PC-3 (cell line): Measurements from ENCODE around the gene IL1RAPL1. TPM values are rescaled to one million over a fixed set of nuclear protein-coding genes. Genes with fewer than 3 reads are reported as not detected.

Experiments
- ATAC-seq: fragments of 200-7000 bp; cut with Tn5 transposase; 2 replicates; pipeline ENCODE4 v1.9.1; 2020; ENCODE audit warnings: mild to moderate bottlenecking, moderate library complexity
- BruUV-seq: library from RNA; stranded (reverse); fragments of 400-500 nt; replicated peaks from 2 replicates; lab custom pipeline; 2021; lab: Mats Ljungman, UMichigan
- CTCF ChIA-PET: fragments of 300-600 bp; sonication (Branson Sonifier 250); formaldehyde crosslinking; loops from one replicate; lab custom pipeline; 2022; ENCODE audit warnings: antibody characterized with exemption; lab: Charles Lee
- POLR2A ChIA-PET: fragments of 300-600 bp; sonication (Branson Sonifier 250); formaldehyde crosslinking; loops from one replicate; lab custom pipeline; 2022; ENCODE audit warnings: antibody characterized with exemption; ENCODE audit not compliant: unreplicated experiment; lab: Charles Lee
- DNase-seq: peaks from one replicate; pipeline ENCODE4 v3.0.0-alpha.2; 2015
- H2AFZ ChIP-seq: fragments of 300-600 bp; sonication (generic); 2 replicates; pipeline ENCODE4 v1.6.0; 2016; ENCODE audit warnings: antibody characterized with exemption, low read length
- H3F3A ChIP-seq: fragments of 300-600 bp; sonication (generic); one replicate; pipeline ENCODE4 v1.6.0; 2017; ENCODE audit warnings: antibody characterized with exemption, low read length, control low read depth, mild to moderate bottlenecking; ENCODE audit not compliant: unreplicated experiment
- H3K27ac ChIP-seq: fragments of 300-600 bp; sonication (generic); 2 replicates; pipeline ENCODE4 v1.5.1; 2016; ENCODE audit warnings: mild to moderate bottlenecking, low read length
- H3K27me3 ChIP-seq: fragments of 300-600 bp; sonication (generic); 2 replicates; pipeline ENCODE4 v1.6.1; 2016; ENCODE audit warnings: low read length, mixed read lengths
- H3K36me3 ChIP-seq: fragments of 300-600 bp; sonication (generic); 2 replicates; pipeline ENCODE4 v1.6.1; 2016; ENCODE audit warnings: low read depth, mixed run types, low read length, mixed read lengths
- H3K4me1 ChIP-seq: fragments of 300-600 bp; sonication (generic); 2 replicates; pipeline ENCODE4 v1.5.1; 2016; ENCODE audit warnings: low read length; ENCODE audit not compliant: insufficient read depth
- H3K4me2 ChIP-seq: fragments of 300-600 bp; sonication (generic); 2 replicates; pipeline ENCODE4 v1.6.0; 2016; ENCODE audit warnings: low read length
- H3K4me3 ChIP-seq: fragments of 300-600 bp; sonication (generic); 2 replicates; pipeline ENCODE4 v1.5.1; 2016; ENCODE audit warnings: mild to moderate bottlenecking, low read length, mixed read lengths
- H3K79me2 ChIP-seq: fragments of 300-600 bp; sonication (generic); 2 replicates; pipeline ENCODE4 v1.6.1; 2017; ENCODE audit warnings: low read length, mixed read lengths
- H3K9ac ChIP-seq: fragments of 300-600 bp; sonication (generic); 2 replicates; pipeline ENCODE4 v1.6.0; 2016; ENCODE audit warnings: mild to moderate bottlenecking, low read length
- H3K9me2 ChIP-seq: fragments of 300-600 bp; sonication (generic); replicated peaks from 2 replicates; pipeline ENCODE4 v1.6.1; 2016; ENCODE audit warnings: mixed run types, low read length, mixed read lengths
- H3K9me3 ChIP-seq: fragments of 300-600 bp; sonication (generic); 2 replicates; pipeline ENCODE4 v1.6.1; 2016; ENCODE audit warnings: low read length, mixed read lengths
- H4K20me1 ChIP-seq: fragments of 300-600 bp; sonication (generic); 2 replicates; pipeline ENCODE4 v1.6.1; 2016; ENCODE audit warnings: low read length, mixed read lengths
- EZH2 ChIP-seq: fragments of 300-600 bp; sonication (generic); IDR thresholded peaks from one replicate; pipeline ENCODE4 v1.6.1; 2017; ENCODE audit warnings: antibody characterized with exemption, mild to moderate bottlenecking, low read length; ENCODE audit not compliant: unreplicated experiment
- EZH2phosphoT487 ChIP-seq: fragments of 300-600 bp; sonication (generic); IDR thresholded peaks from 2 replicates; pipeline ENCODE4 v1.6.1; 2018; ENCODE audit warnings: mild to moderate bottlenecking, antibody characterized with exemption, low read length, borderline replicate concordance
- intact Hi-C: fragments of 100-400 bp; cut with micrococcal nuclease; formaldehyde crosslinking; loops from 2 replicates; pipeline ENCODE4 v1.9.0; 2023
- total RNA-seq: library from RNA; depleted of rRNA; stranded (reverse); fragments of >200 nt; gene quantifications from 2 replicates; pipeline ENCODE4 v1.2.3, GENCODE V29; 2014
- TF ChIP-seq, protein P1 (sequence below): fragments of 300-600 bp; sonication (generic); conservative IDR thresholded peaks from 2 replicates; pipeline ENCODE4 v1.5.1; 2017; ENCODE audit warnings: antibody characterized with exemption, low read depth, mild to moderate bottlenecking, low read length

Gene IL1RAPL1
- total RNA-seq, 1 experiment from 2014 or later: 0.44 TPM

DNA sequence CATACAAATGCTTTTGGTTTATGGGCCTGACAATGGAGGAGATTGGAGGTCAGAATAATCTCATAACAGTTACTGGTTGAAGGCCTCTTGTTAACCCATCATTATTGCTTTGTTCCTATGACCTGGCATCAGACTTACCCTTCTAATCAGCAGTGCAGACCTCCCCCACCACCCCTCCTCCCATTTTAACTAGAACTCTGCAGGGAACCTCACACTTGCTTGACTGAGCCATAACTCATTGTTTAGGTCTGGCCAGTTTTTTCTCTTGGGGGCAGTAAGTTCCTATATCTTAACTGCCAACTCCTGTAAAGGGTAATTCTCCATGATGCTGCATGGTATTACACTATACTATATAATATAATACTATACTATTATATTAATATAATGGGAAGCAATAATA lies 609.3 kb downstream of the IL1RAPL1 start:
- Histone ChIP-seq H3K9me2 (no peaks in the 10 kb centered on the region), H2AFZ (no peak overlapping the region), H3K4me3 (no peak overlapping the region), H3K27ac (no peak overlapping the region), H3K27me3 (no peaks in the 10 kb centered on the region), H3K9ac (no peak overlapping the region), H3F3A (no peaks in the 10 kb centered on the region), H4K20me1 (no peaks in the 10 kb centered on the region), H3K9me3 (no peaks in the 10 kb centered on the region), H3K4me1 (no peaks in the 10 kb centered on the region), H3K4me2 (no peak overlapping the region), H3K36me3 (no peaks in the 10 kb centered on the region), H3K79me2 (no peaks in the 10 kb centered on the region)
- ChIA-PET CTCF (no interaction called here), POLR2A (no interaction called here)
- intact Hi-C loops: no loop called here
- ATAC-seq: no peak
- DNase-seq: no peak
- BruUV-seq: no TSS peak
- TF ChIP-seq EZH2phosphoT487: no peak
- TF ChIP-seq, protein P1, sequence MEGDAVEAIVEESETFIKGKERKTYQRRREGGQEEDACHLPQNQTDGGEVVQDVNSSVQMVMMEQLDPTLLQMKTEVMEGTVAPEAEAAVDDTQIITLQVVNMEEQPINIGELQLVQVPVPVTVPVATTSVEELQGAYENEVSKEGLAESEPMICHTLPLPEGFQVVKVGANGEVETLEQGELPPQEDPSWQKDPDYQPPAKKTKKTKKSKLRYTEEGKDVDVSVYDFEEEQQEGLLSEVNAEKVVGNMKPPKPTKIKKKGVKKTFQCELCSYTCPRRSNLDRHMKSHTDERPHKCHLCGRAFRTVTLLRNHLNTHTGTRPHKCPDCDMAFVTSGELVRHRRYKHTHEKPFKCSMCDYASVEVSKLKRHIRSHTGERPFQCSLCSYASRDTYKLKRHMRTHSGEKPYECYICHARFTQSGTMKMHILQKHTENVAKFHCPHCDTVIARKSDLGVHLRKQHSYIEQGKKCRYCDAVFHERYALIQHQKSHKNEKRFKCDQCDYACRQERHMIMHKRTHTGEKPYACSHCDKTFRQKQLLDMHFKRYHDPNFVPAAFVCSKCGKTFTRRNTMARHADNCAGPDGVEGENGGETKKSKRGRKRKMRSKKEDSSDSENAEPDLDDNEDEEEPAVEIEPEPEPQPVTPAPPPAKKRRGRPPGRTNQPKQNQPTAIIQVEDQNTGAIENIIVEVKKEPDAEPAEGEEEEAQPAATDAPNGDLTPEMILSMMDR: no peak
- no peak for TF ChIP-seq EZH2

DNA sequence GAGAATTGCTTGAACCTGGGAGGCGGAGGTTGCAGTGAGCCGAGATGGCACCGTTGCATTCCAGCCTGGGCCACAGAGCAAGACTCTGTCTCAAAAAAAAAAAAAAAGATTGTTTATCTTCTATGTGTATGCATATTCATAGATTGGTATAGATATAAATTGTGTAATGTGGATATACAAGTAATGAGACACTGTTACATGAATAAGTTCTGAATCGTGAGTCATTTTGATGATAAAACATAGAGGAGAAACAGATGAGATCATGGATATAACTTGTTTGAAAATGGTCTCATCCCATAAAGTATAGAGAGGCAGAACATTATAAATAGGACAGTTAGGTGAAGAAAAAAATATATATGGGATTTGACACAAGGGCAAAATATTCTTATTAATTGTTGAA lies 628.0 kb downstream of the IL1RAPL1 start:
- no TSS peak for BruUV-seq
- Histone ChIP-seq H3K4me1 (no peaks in the 10 kb centered on the region), H3K27ac (no peak overlapping the region), H3K4me2 (no peak overlapping the region), H3K36me3 (no peaks in the 10 kb centered on the region), H3K4me3 (no peak overlapping the region), H3K9me3 (no peaks in the 10 kb centered on the region), H2AFZ (no peak overlapping the region), H3F3A (no peaks in the 10 kb centered on the region), H3K9ac (no peak overlapping the region), H3K27me3 (no peaks in the 10 kb centered on the region), H3K79me2 (no peaks in the 10 kb centered on the region), H4K20me1 (no peaks in the 10 kb centered on the region), H3K9me2 (no peaks in the 10 kb centered on the region)
- no peak for ATAC-seq
- ChIA-PET POLR2A (no interaction called here), CTCF (no interaction called here)
- intact Hi-C loops: no loop called here
- peak; percentile 25 for DNase-seq
- TF ChIP-seq, protein P1: no peak
- TF ChIP-seq EZH2phosphoT487 (no peak), EZH2 (no peak)

DNA sequence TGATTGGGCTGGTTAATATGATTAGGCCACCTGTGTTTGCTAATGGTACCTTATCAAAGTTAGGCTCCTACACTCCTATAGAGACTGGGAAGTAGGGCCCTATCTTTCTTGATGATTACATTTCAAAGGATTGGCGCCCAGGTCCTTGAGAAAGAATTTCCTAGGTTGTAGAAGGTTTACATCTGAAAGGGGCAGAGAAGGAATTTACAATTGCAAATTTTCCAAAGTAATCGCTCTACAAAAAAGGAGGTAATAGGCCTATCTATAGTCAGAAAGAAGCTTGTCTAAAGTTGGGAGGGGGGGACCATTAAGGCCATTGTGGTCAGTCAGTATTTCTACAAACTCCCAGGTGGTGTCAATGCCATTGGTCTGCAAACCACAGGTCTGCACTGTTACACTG lies 638.4 kb downstream of the IL1RAPL1 start:
- H3K4me2 ChIP-seq: no peak overlapping the region
- no peaks in the 10 kb centered on the region for H3K79me2 ChIP-seq
- intact Hi-C loops: no loop called here
- no peak overlapping the region for H3K9ac ChIP-seq
- no peak overlapping the region for H3K4me3 ChIP-seq
- H3K9me3 ChIP-seq: no peaks in the 10 kb centered on the region
- no peak overlapping the region for H2AFZ ChIP-seq
- H3K27me3 ChIP-seq: no peaks in the 10 kb centered on the region
- DNase-seq (no peak), ATAC-seq (no peak)
- POLR2A ChIA-PET: no interaction called here
- no peaks in the 10 kb centered on the region for H3F3A ChIP-seq
- CTCF ChIA-PET: no interaction called here
- no peaks in the 10 kb centered on the region for H4K20me1 ChIP-seq
- no peaks in the 10 kb centered on the region for H3K36me3 ChIP-seq
- H3K27ac ChIP-seq: no peak overlapping the region
- H3K9me2 ChIP-seq: no peaks in the 10 kb centered on the region
- no TSS peak for BruUV-seq
- H3K4me1 ChIP-seq: peaks cover 13% of the 10 kb centered on the region
- TF ChIP-seq EZH2 (no peak), EZH2phosphoT487 (no peak)
- TF ChIP-seq, protein P1: no peak
